Thyroid gland (tissue), 4 donors: Measurements from ENCODE around the gene NT5DC1. TPM values are rescaled to one million over a fixed set of nuclear protein-coding genes. Genes with fewer than 3 reads are reported as not detected.

ENCODE experiments used
- DNase-seq, 2 donors: peaks; one replicate each; pipeline ENCODE4 v3.0.0-alpha.2; 2019
- H3K27ac ChIP-seq, 3 donors: fragments of 200-600 bp; sonication (generic); 1 replicate in 2 of 3; 2 replicates in 1 of 3; pipeline ENCODE4 v1.5.1; 2016 to 2019; ENCODE audit warnings: mild to moderate bottlenecking in 1 of 3, moderate library complexity in 1 of 3
- H3K27me3 ChIP-seq: fragments of 200-600 bp; sonication (generic); one replicate; pipeline ENCODE4 v1.5.1; 2019
- H3K36me3 ChIP-seq, 2 donors: fragments of 200-600 bp; sonication (generic); one replicate each; pipeline ENCODE4 v1.5.1; 2016 to 2019
- H3K4me1 ChIP-seq, 2 donors: fragments of 200-600 bp; sonication (generic); one replicate each; pipeline ENCODE4 v1.5.1; 2017 to 2019
- H3K4me3 ChIP-seq, 3 donors: fragments of 200-600 bp; sonication (generic); replicated peaks in 1 of 3; 1 replicate in 2 of 3; 2 replicates in 1 of 3; pipeline ENCODE4 v1.5.1; 2016; ENCODE audit warnings: mild to moderate bottlenecking in 1 of 3
- H3K9me3 ChIP-seq: fragments of 200-600 bp; sonication (generic); one replicate; pipeline ENCODE4 v1.5.1; 2017
- POLR2A ChIP-seq, 2 donors: fragments of 450-650 bp; IDR thresholded peaks; one replicate each; pipeline ENCODE4 v1.6.1; 2017; ENCODE audit warnings: antibody characterized with exemption in 2 of 2, mild to moderate bottlenecking in 2 of 2, moderate library complexity in 1 of 2
- WGBS, 2 donors: methylation state at CpG; one replicate each; pipeline ENCODE4 v1.1.5; 2017; 5-methylcytosine and 5-hydroxymethylcytosine counted together
- intact Hi-C: fragments of 100-400 bp; cut with DNase I; formaldehyde crosslinking; loops from one replicate; pipeline ENCODE4 v1.15.1; 2023
- total RNA-seq, 4 donors: library from RNA; depleted of rRNA; stranded (reverse); fragments of >200 nt; gene quantifications; one replicate each; pipeline ENCODE4 v1.2.3, GENCODE V29; 2016
- TF ChIP-seq, protein P1 (sequence below), 6 experiments: fragments of 200-600 bp in 3 of 6; fragments of 450-650 bp in 3 of 6; sonication (generic) in 3 of 6; IDR thresholded peaks; one replicate each; pipeline ENCODE4 v1.5.1; 2016 to 2019; ENCODE audit warnings: antibody characterized with exemption in 6 of 6, mild to moderate bottlenecking in 2 of 6, inconsistent platforms in 1 of 6, moderate library complexity in 1 of 6

NT5DC1 gene
- total RNA-seq, 4 donors from 2014 or later: 17.5 to 35.7 (median 22.1) TPM

DNA sequence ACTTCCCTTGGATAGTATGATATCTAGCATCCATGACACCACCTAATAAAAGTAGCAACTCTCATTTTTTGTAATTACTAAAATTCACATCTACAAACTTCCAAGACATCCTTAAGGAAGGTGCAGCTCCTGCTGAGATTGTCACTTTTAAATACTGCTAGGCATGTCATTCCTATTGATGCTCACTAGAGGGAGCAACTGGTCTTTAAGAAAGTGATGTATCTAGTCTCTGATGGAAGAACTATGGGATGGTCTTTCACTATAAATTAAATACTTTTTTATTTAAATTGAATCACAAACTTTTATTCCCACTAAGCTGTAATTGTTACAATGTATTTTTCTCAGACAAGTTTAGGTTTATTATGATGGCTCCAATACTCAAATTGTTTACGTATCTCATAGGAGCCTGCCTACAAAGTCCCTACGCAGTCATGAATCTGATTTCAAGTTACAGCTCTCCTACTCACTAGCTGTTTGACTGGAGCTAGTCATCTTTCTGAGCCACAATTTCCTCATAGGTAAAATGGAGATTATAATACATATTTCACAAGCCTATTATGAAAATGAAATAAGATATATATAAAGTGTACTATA is 187.1 kb downstream of the NT5DC1 start:
- intact Hi-C loops: loop anchor here (10.0 kb wide), 1 partner anchor 277 kb away; no protein-coding TSS in a partner anchor
- 94% methylated on average over 2 of the region's 2 CpGs for WGBS, 2 donors
- Histone ChIP-seq H3K27me3 (no peaks in the 10 kb centered on the region), H3K36me3 (no peaks in the 10 kb centered on the region), H3K27ac (no peak overlapping the region), H3K4me3 (no peak overlapping the region), H3K9me3 (no peaks in the 10 kb centered on the region), H3K4me1 (no peaks in the 10 kb centered on the region)
- DNase-seq: no peak
- TF ChIP-seq, protein P1, sequence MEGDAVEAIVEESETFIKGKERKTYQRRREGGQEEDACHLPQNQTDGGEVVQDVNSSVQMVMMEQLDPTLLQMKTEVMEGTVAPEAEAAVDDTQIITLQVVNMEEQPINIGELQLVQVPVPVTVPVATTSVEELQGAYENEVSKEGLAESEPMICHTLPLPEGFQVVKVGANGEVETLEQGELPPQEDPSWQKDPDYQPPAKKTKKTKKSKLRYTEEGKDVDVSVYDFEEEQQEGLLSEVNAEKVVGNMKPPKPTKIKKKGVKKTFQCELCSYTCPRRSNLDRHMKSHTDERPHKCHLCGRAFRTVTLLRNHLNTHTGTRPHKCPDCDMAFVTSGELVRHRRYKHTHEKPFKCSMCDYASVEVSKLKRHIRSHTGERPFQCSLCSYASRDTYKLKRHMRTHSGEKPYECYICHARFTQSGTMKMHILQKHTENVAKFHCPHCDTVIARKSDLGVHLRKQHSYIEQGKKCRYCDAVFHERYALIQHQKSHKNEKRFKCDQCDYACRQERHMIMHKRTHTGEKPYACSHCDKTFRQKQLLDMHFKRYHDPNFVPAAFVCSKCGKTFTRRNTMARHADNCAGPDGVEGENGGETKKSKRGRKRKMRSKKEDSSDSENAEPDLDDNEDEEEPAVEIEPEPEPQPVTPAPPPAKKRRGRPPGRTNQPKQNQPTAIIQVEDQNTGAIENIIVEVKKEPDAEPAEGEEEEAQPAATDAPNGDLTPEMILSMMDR (IDR thresholded peaks at IDR 0.05): peak; percentile 51 to 87 (median 78)
- TF ChIP-seq POLR2A (IDR thresholded peaks at IDR 0.05): no peak

DNA sequence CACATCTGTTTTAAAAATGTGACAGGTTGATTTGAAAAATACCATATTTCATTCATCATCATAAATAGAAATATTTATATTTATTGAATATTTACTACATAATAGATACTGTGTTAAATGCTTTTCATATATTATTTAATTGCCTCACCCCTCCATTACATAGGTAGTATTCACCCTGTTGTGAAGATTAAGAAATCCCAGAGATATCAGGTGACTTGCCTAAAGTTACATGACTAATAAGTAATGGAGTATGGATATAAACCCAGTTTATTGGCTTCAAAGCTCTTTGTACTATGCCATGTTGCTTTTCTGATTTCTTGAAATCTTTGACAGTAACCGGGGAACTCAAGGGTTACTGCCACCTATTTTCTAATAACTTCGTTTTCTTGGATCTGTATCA is 189.2 kb downstream of the NT5DC1 start:
- intact Hi-C loops: loop anchor here (10.0 kb wide), 2 partner anchors 245 to 275 kb away; no protein-coding TSS in a partner anchor
- WGBS, 2 donors: 85 to 90% methylated on average over 2 of the region's 2 CpGs
- H3K4me1 ChIP-seq: no peaks in the 10 kb centered on the region
- TF ChIP-seq POLR2A (IDR thresholded peaks at IDR 0.05): no peak
- TF ChIP-seq, protein P1 (IDR thresholded peaks at IDR 0.05): no peak
- H3K9me3 ChIP-seq: no peaks in the 10 kb centered on the region
- H3K4me3 ChIP-seq: no peak overlapping the region
- no peaks in the 10 kb centered on the region for H3K27me3 ChIP-seq
- H3K27ac ChIP-seq: no peak overlapping the region
- H3K36me3 ChIP-seq: no peaks in the 10 kb centered on the region
- DNase-seq: no peak

DNA sequence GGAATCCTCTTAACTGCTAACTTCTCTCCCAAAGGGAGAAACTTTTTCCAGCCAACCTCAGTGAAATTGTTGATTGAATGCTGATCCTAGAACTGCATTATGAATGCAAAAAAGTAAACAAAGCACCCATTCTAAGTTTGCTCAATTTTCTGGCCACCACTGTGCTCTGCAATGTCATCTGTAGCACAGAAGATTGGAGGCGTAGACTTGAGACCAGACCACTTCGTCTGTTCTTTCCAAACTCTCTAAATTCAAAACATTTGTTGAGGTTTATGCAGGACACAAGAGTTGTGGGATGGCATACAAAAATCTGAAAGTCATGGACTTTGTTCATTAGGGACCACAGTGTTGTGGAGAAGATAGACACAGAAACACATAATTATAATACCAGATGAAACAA is 190.1 kb downstream of the NT5DC1 start:
- 86 to 89% methylated on average over 2 of the region's 2 CpGs for WGBS, 2 donors
- Histone ChIP-seq H3K4me1 (no peaks in the 10 kb centered on the region), H3K27ac (no peak overlapping the region), H3K4me3 (no peak overlapping the region), H3K9me3 (no peaks in the 10 kb centered on the region), H3K36me3 (no peaks in the 10 kb centered on the region), H3K27me3 (no peaks in the 10 kb centered on the region)
- intact Hi-C loops: loop anchor here (10.0 kb wide), 1 partner anchor 244 kb away; no protein-coding TSS in a partner anchor
- no peak for DNase-seq
- TF ChIP-seq POLR2A (IDR thresholded peaks at IDR 0.05): no peak
- TF ChIP-seq, protein P1 (IDR thresholded peaks at IDR 0.05): no peak

DNA sequence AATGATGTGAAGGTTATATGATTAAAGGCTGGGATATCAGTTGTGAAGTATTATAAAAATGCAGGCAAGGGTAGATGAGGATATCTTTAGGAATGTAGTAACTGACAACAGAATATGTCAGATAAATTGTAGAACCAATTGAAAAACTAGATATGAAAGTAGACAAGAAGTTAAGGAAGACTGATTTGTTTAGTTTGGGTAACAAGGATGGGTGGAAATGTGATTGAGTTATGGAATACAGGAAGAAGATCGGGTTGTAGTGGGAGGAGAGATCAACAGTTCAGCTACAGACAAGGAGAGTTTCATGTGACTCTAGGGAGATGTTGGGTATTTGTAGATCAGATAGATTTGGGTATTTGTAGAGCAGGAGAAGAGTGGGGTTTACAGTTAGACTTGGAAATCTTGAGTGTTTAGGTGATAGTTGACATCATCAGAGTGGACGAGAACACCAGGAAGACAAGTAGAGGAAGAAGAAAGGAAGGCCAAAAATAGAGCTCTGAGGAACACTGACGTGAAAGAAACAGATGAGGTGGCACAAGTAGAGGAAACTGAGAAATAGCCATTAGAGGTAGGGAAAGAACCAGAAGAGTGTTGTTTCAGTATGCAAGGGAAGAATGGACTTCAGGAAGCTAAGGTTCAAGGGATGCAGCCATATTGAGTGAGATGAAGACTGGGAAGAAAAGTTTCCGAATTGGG is 191.2 kb downstream of the NT5DC1 start:
- H3K4me3 ChIP-seq: no peak overlapping the region
- H3K9me3 ChIP-seq: no peaks in the 10 kb centered on the region
- 84 to 88% methylated on average over 4 of the region's 4 CpGs for WGBS, 2 donors
- H3K36me3 ChIP-seq: no peaks in the 10 kb centered on the region
- intact Hi-C loops: loop anchor here (10.0 kb wide), 1 partner anchor 243 kb away; no protein-coding TSS in a partner anchor
- no peaks in the 10 kb centered on the region for H3K4me1 ChIP-seq
- H3K27me3 ChIP-seq: no peaks in the 10 kb centered on the region
- TF ChIP-seq POLR2A (IDR thresholded peaks at IDR 0.05): no peak
- TF ChIP-seq, protein P1 (IDR thresholded peaks at IDR 0.05): no peak
- H3K27ac ChIP-seq: no peak overlapping the region
- DNase-seq: no peak

DNA sequence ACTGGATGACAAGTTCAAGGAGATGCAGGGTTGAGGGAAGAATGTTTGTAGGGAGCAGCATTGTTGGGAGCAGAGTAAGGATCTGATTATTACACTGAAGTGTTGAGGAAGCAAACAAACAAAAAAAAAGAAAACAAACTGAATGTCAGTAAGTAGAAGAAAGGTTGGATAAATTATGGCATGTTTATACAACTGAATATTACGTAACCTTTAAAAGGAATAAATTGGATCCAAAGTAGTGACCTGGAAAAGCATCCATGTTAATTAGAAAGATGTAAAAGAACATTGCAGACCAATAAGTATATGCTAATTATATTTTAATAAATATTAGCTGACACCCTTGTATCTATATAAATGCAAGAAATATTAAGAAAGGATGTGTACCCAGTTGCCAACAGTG is 191.9 kb downstream of the NT5DC1 start:
- no peak for DNase-seq
- no peaks in the 10 kb centered on the region for H3K4me1 ChIP-seq
- H3K27ac ChIP-seq: no peak overlapping the region
- no peaks in the 10 kb centered on the region for H3K36me3 ChIP-seq
- TF ChIP-seq POLR2A (IDR thresholded peaks at IDR 0.05): no peak
- TF ChIP-seq, protein P1 (IDR thresholded peaks at IDR 0.05): no peak
- intact Hi-C loops: loop anchor here (10.0 kb wide), 1 partner anchor 242 kb away; no protein-coding TSS in a partner anchor
- no peaks in the 10 kb centered on the region for H3K27me3 ChIP-seq
- no peaks in the 10 kb centered on the region for H3K9me3 ChIP-seq
- H3K4me3 ChIP-seq: no peak overlapping the region
- WGBS, 2 donors: 96 to 98% methylated on average over 1 of the region's 1 CpG
